A673 (cell line): ENCODE data around the gene ELAVL1.

Experiments
- CTCF ChIP-seq: fragments of 300-800, 200-600 bp; sonication (generic); conservative IDR thresholded peaks from 2 replicates; pipeline ENCODE4 v1.5.1; 2017; ENCODE audit warnings: low read depth, mild to moderate bottlenecking, antibody characterized with exemption, low read length, moderate library complexity, mixed read lengths
- EZH2 ChIP-seq: fragments of 200-600 bp; sonication (generic); IDR thresholded peaks from 2 replicates; pipeline ENCODE4 v1.6.1; 2017; ENCODE audit warnings: borderline replicate concordance, low read depth, mild to moderate bottlenecking, mixed read lengths, antibody characterized with exemption, low read length; ENCODE audit not compliant: poor library complexity, severe bottlenecking

- TF ChIP-seq CTCF (peak; percentile 47), EZH2 (no peak)
Measured at GRCh38 chr19:7933411-7933810, 72.0 kb downstream of the ELAVL1 start.
